ENCODE results near the gene CCDC198. TPM values are rescaled to one million over a fixed set of nuclear protein-coding genes. Genes with fewer than 3 reads are reported as not detected.

Gene CCDC198
- total and polyA plus RNA-seq, 10 donors = not detected

GRCh38 chr14:57478050-57478449, 15.6 kb downstream of the CCDC198 start:
- intact Hi-C loops (cut with DNase I; ENCODE audit: low total_unique reads) = no loop called here
- H3K27ac ChIP-seq = no peak overlapping the region
- no peak for DNase-seq
- TF ChIP-seq CTCF (IDR thresholded peaks at IDR 0.05 in 8 of 11, conservative IDR thresholded peaks at IDR 0.05 in 3 of 11) = no peak
- TF ChIP-seq POLR2A (IDR thresholded peaks at IDR 0.05) = no peak
- TF ChIP-seq POLR2AphosphoS5 (IDR thresholded peaks at IDR 0.05) = no peak
- no peaks in the 10 kb centered on the region for H3K36me3 ChIP-seq
- no peaks in the 10 kb centered on the region for H3K27me3 ChIP-seq (replicated peaks in 1 of 7)
- peaks cover 0 to 8% (median 0%) of the 10 kb centered on the region in 6 donors for H3K4me1 ChIP-seq
- no peak overlapping the region for H3K4me3 ChIP-seq
- no peaks in the 10 kb centered on the region for H3K9me3 ChIP-seq
- 19 to 72% (median 44%) methylated on average over 2 of the region's 2 CpGs for WGBS, 5 donors

- H3K4me1 ChIP-seq = no peaks in the 10 kb centered on the region
- no peak for TF ChIP-seq CTCF (IDR thresholded peaks at IDR 0.05 in 8 of 11, conservative IDR thresholded peaks at IDR 0.05 in 3 of 11)
- no peak for TF ChIP-seq POLR2A (IDR thresholded peaks at IDR 0.05)
- no peak for TF ChIP-seq POLR2AphosphoS5 (IDR thresholded peaks at IDR 0.05)
- H3K27me3 ChIP-seq (replicated peaks in 1 of 7) = no peaks in the 10 kb centered on the region
- DNase-seq = no peak
- intact Hi-C loops (cut with DNase I; ENCODE audit: low total_unique reads) = no loop called here
- H3K9me3 ChIP-seq = peaks cover 0 to 5% (median 0%) of the 10 kb centered on the region in 8 donors
- H3K27ac ChIP-seq = no peak overlapping the region
- no peaks in the 10 kb centered on the region for H3K36me3 ChIP-seq
- H3K4me3 ChIP-seq = no peak overlapping the region
- 85 to 96% (median 93%) methylated on average over 1 of the region's 1 CpG for WGBS, 5 donors
Observed at GRCh38 chr14:57470909-57471308, 22.7 kb downstream of the CCDC198 start.

GRCh38 chr14:57464008-57464730, 29.5 kb downstream of the CCDC198 start:
- Histone ChIP-seq H3K4me1 (no peaks in the 10 kb centered on the region), H3K27me3 (replicated peaks in 1 of 7) (no peaks in the 10 kb centered on the region), H3K4me3 (no peak overlapping the region), H3K27ac (no peak overlapping the region), H3K36me3 (no peaks in the 10 kb centered on the region), H3K9me3 (no peaks in the 10 kb centered on the region)
- DNase-seq = no peak
- 65 to 79% (median 76%) methylated on average over 6 of the region's 6 CpGs for WGBS, 5 donors
- intact Hi-C loops (cut with DNase I; ENCODE audit: low total_unique reads) = no loop called here
- TF ChIP-seq POLR2A (IDR thresholded peaks at IDR 0.05) = no peak
- no peak for TF ChIP-seq CTCF (IDR thresholded peaks at IDR 0.05 in 8 of 11, conservative IDR thresholded peaks at IDR 0.05 in 3 of 11)
- TF ChIP-seq POLR2AphosphoS5 (IDR thresholded peaks at IDR 0.05) = no peak

- TF ChIP-seq CTCF (IDR thresholded peaks at IDR 0.05 in 8 of 11, conservative IDR thresholded peaks at IDR 0.05 in 3 of 11) (no peak), POLR2AphosphoS5 (IDR thresholded peaks at IDR 0.05) (no peak), POLR2A (IDR thresholded peaks at IDR 0.05) (no peak)
- intact Hi-C loops (cut with DNase I; ENCODE audit: low total_unique reads) = no loop called here
- Histone ChIP-seq H3K36me3 (no peaks in the 10 kb centered on the region), H3K4me3 (no peak overlapping the region), H3K27ac (no peak overlapping the region), H3K27me3 (replicated peaks in 1 of 7) (no peaks in the 10 kb centered on the region), H3K9me3 (no peaks in the 10 kb centered on the region), H3K4me1 (no peaks in the 10 kb centered on the region)
- WGBS, 5 donors = 85 to 91% (median 87%) methylated on average over 3 of the region's 3 CpGs
- DNase-seq = no peak
Observed at GRCh38 chr14:57462551-57462950, 31.1 kb downstream of the CCDC198 start.
